ENCODE results near the gene CAPN10. TPM values are rescaled to one million over a fixed set of nuclear protein-coding genes. Genes with fewer than 3 reads are reported as not detected.

The CAPN10 gene
- total and polyA plus RNA-seq, 2 donors (not counting 3 experiments of a cell fraction or from before 2014, with no cell fraction given) = 25.2 to 39.9 TPM

GRCh38 chr2:240604939-240605716, 18.6 kb downstream of the CAPN10 start:
- Histone ChIP-seq H3K9ac (replicated peaks; ENCODE audit: extremely low read depth, insufficient read depth, low read length) (no peak overlapping the region), H3K9me1 (replicated peaks; ENCODE audit: control insufficient read depth, extremely low read depth, insufficient read depth, low read length) (no peaks in the 10 kb centered on the region), H3K27ac (ENCODE audit: insufficient read depth, low read depth, low read length) (no peak overlapping the region), H3K36me3 (ENCODE audit: control insufficient read depth in 2 of 2, extremely low read depth in 1 of 2, insufficient read depth in 2 of 2, low read length in 2 of 2) (no peaks in the 10 kb centered on the region), H2AFZ (ENCODE audit: low read depth, low read length) (no peak overlapping the region), H3K4me3 (replicated peaks in 1 of 3; ENCODE audit: insufficient read depth in 1 of 3, low read depth in 1 of 3, low read length in 3 of 3) (no peak overlapping the region), H3K27me3 (ENCODE audit: control insufficient read depth in 2 of 2, insufficient read depth in 2 of 2, low read length in 2 of 2) (no peaks in the 10 kb centered on the region), H3K79me2 (ENCODE audit: control insufficient read depth, insufficient read depth, low read length) (no peaks in the 10 kb centered on the region), H3K4me1 (ENCODE audit: control insufficient read depth, extremely low read depth, insufficient read depth, low read length) (peaks cover 2% of the 10 kb centered on the region), H3K4me2 (ENCODE audit: insufficient read depth, low read length) (no peak overlapping the region), H3K9me3 (replicated peaks; ENCODE audit: control insufficient read depth, insufficient read depth, low read length) (no peaks in the 10 kb centered on the region), H4K20me1 (replicated peaks; ENCODE audit: control insufficient read depth, extremely low read depth, insufficient read depth, low read length) (no peaks in the 10 kb centered on the region)
- no peak for TF ChIP-seq MYC (IDR thresholded peaks at IDR 0.05; ENCODE audit: low read depth, low read length)
- TF ChIP-seq POLR2A (IDR thresholded peaks at IDR 0.05; ENCODE audit: low read depth, low read length) = no peak
- no peak for TF ChIP-seq MAX (IDR thresholded peaks at IDR 0.05; ENCODE audit: insufficient read depth, insufficient read length)
- TF ChIP-seq CTCF (IDR thresholded peaks at IDR 0.05; ENCODE audit: extremely low read depth in 1 of 2, insufficient read depth in 1 of 2, low read depth in 1 of 2, low read length in 2 of 2) = no peak
- no peak for TF ChIP-seq POLR2AphosphoS5 (IDR thresholded peaks at IDR 0.05; ENCODE audit: insufficient read depth, low read depth, low read length)
- no peak for TF ChIP-seq JUN (IDR thresholded peaks at IDR 0.05; ENCODE audit: borderline replicate concordance, insufficient read depth, insufficient read length, low read depth)
- no peak for TF ChIP-seq EZH2 (IDR thresholded peaks at IDR 0.05; ENCODE audit: borderline replicate concordance, low read depth, low read length, severe bottlenecking)
- no peak for TF ChIP-seq FOS (IDR thresholded peaks at IDR 0.05; ENCODE audit: borderline replicate concordance, insufficient read depth, low read length)
- TF ChIP-seq GATA2 (IDR thresholded peaks at IDR 0.05; ENCODE audit: insufficient read depth, insufficient read length, low read depth, low read length) = no peak
- no TSS peak for BruUV-seq (replicated peaks)
- intact Hi-C loops (cut with micrococcal nuclease) (loop anchor here (1.0 to 5.0 kb wide), 2 partner anchors 39 to 307 kb away; no protein-coding TSS in a partner anchor), dilution Hi-C loops (cut with MboI; ENCODE audit: extremely low pct_ligation_motif_present, low sequenced_read_pairs) (no loop called here)
- POLR2A ChIA-PET = no interaction called here
- CTCF ChIA-PET = interaction anchor here (0.7 to 1.6 kb wide), 4 partner anchors 18 to 235 kb away, joined by 3 to 10 read pairs (median 4); partner anchors contain the start of gene CAPN10
- DNase-seq (ENCODE audit: low read depth, low spot score) (no peak), FAIRE-seq (no peak)

Data from endothelial cell of umbilical vein (primary cell).